ENCODE data around the gene REC114. TPM values are rescaled to one million over a fixed set of nuclear protein-coding genes. Genes with fewer than 3 reads are reported as not detected.
"Not testable (repeated sequence)": the region's sequence is repeated elsewhere in the genome, so short reads cannot be mapped to it uniquely, and the experiment has no call there.

The REC114 gene
- polyA plus RNA-seq, 3 donors, result not detected

DNA sequence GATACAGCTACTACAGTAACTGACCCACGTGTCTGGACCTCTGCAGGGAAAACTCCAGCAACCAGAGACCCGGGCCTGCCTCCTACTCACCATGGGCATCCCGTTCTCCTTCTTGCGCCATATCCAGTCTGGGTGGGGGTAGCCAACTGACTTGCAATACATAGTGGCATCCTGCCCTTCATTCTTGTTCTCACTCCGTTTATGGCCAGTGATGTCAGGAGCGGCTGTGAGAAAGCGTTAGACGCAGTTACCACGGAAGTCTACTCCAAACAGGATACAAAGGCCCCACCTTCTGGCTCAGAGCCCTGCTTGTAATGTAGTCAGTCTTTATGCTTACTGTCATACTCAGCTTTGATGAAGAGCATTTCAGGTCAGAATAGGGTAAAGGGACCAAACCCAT lies 130.6 kb downstream of the REC114 start:
- Mint-ChIP-seq H3K4me1 (no peaks in the 10 kb centered on the region), H3K27me3 (ENCODE audit: low read depth in 3 of 3) (peaks cover 0 to 2% (median 0%) of the 10 kb centered on the region in 3 donors), H3K4me3 (no peak overlapping the region), H3K36me3 (peaks cover 87 to 99% of the 10 kb centered on the region in 2 donors), H3K27ac (peak overlapping the region in 2 of 7 donors; percentile 11 to 61), H3K9me3 (no peaks in the 10 kb centered on the region)
- TF ChIP-seq, protein P1, sequence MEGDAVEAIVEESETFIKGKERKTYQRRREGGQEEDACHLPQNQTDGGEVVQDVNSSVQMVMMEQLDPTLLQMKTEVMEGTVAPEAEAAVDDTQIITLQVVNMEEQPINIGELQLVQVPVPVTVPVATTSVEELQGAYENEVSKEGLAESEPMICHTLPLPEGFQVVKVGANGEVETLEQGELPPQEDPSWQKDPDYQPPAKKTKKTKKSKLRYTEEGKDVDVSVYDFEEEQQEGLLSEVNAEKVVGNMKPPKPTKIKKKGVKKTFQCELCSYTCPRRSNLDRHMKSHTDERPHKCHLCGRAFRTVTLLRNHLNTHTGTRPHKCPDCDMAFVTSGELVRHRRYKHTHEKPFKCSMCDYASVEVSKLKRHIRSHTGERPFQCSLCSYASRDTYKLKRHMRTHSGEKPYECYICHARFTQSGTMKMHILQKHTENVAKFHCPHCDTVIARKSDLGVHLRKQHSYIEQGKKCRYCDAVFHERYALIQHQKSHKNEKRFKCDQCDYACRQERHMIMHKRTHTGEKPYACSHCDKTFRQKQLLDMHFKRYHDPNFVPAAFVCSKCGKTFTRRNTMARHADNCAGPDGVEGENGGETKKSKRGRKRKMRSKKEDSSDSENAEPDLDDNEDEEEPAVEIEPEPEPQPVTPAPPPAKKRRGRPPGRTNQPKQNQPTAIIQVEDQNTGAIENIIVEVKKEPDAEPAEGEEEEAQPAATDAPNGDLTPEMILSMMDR (IDR thresholded peaks at IDR 0.05), result no peak
- Histone ChIP-seq H3K4me1 (ENCODE audit: control insufficient read depth in 1 of 2, insufficient read depth in 2 of 2, low read length in 2 of 2) (no peaks in the 10 kb centered on the region), H3K4me3 (replicated peaks in 1 of 3; ENCODE audit: low read depth in 2 of 3, low read length in 3 of 3) (no peak overlapping the region), H3K79me2 (ENCODE audit: insufficient read depth, low read length) (no peaks in the 10 kb centered on the region), H3K4me2 (replicated peaks; ENCODE audit: extremely low read depth, low read length, poor library complexity, severe bottlenecking) (no peak overlapping the region), H2AFZ (ENCODE audit: insufficient read depth, low read depth, low read length, poor library complexity, severe bottlenecking) (no peak overlapping the region), H3K9me3 (replicated peaks in 1 of 2; ENCODE audit: control insufficient read depth in 1 of 2, insufficient read depth in 1 of 2, low read length in 2 of 2) (no peaks in the 10 kb centered on the region), H3K27me3 (ENCODE audit: control insufficient read depth in 2 of 2, insufficient read depth in 2 of 2, low read length in 2 of 2) (no peaks in the 10 kb centered on the region), H3K9ac (ENCODE audit: insufficient read depth, low read length, poor library complexity, severe bottlenecking) (no peak overlapping the region), H4K20me1 (ENCODE audit: insufficient read depth, low read length) (peaks cover 80% of the 10 kb centered on the region), H3K27ac (ENCODE audit: low read depth in 1 of 2, low read length in 2 of 2) (no peak overlapping the region), H3K36me3 (replicated peaks in 1 of 2; ENCODE audit: control insufficient read depth in 1 of 2, insufficient read depth in 2 of 2, low read length in 2 of 2) (peaks cover 88 to 100% of the 10 kb centered on the region in 2 donors)
- WGBS (ENCODE audit: insufficient coverage), result 86% methylated on average over 1 of the region's 9 CpGs
- DNase-seq, result no peak
- intact Hi-C loops (cut with micrococcal nuclease), result no loop called here

DNA sequence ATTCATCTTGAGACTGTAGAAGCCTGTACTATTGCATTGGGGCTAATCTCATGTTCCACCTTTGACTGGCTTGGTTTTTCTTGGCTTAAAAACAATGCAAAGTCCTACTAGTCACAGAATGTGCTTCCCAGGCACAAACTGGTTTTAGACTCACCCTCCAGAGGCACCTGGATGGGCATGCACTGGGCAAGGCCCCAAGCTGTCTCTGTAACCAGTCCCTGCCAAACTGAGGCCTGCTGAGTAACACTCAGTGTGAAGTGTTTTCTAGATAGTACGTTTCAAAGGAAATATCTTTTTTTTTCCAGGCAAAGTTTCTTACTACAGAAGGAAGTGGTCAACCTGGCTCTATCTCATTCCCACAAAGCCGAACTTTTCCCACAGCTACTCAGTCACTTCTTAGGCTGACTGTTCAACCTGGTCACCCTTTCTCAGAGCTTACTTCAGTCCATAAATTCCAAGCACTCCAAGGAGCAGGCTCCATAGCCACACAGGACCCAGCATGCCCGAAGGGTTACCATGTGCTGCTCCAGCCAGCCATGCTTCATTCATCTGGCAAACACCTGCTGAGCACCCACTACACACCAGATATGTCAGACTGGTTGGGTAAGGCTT lies 132.8 kb downstream of the REC114 start:
- peaks cover 0 to 2% (median 0%) of the 10 kb centered on the region in 3 donors for H3K27me3 Mint-ChIP-seq (ENCODE audit: low read depth in 3 of 3)
- Histone ChIP-seq H3K4me3 (replicated peaks in 1 of 3; ENCODE audit: low read depth in 2 of 3, low read length in 3 of 3) (no peak overlapping the region), H4K20me1 (ENCODE audit: insufficient read depth, low read length) (peaks cover 74% of the 10 kb centered on the region), H3K27ac (ENCODE audit: low read depth in 1 of 2, low read length in 2 of 2) (no peak overlapping the region), H3K4me1 (ENCODE audit: control insufficient read depth in 1 of 2, insufficient read depth in 2 of 2, low read length in 2 of 2) (no peaks in the 10 kb centered on the region), H3K9me3 (replicated peaks in 1 of 2; ENCODE audit: control insufficient read depth in 1 of 2, insufficient read depth in 1 of 2, low read length in 2 of 2) (no peaks in the 10 kb centered on the region), H3K36me3 (replicated peaks in 1 of 2; ENCODE audit: control insufficient read depth in 1 of 2, insufficient read depth in 2 of 2, low read length in 2 of 2) (peaks cover 79 to 94% of the 10 kb centered on the region in 2 donors), H2AFZ (ENCODE audit: insufficient read depth, low read depth, low read length, poor library complexity, severe bottlenecking) (no peak overlapping the region), H3K27me3 (ENCODE audit: control insufficient read depth in 2 of 2, insufficient read depth in 2 of 2, low read length in 2 of 2) (no peaks in the 10 kb centered on the region), H3K9ac (ENCODE audit: insufficient read depth, low read length, poor library complexity, severe bottlenecking) (no peak overlapping the region), H3K79me2 (ENCODE audit: insufficient read depth, low read length) (no peaks in the 10 kb centered on the region), H3K4me2 (replicated peaks; ENCODE audit: extremely low read depth, low read length, poor library complexity, severe bottlenecking) (no peak overlapping the region)
- TF ChIP-seq, protein P1 (IDR thresholded peaks at IDR 0.05), result no peak
- H3K36me3 Mint-ChIP-seq, result peaks cover 80 to 93% of the 10 kb centered on the region in 2 donors
- peak overlapping the region in 1 of 7 donors; percentile 32 for H3K27ac Mint-ChIP-seq
- 36% methylated on average over 1 of the region's 3 CpGs for WGBS (ENCODE audit: insufficient coverage)
- no peak for DNase-seq
- intact Hi-C loops (cut with micrococcal nuclease), result no loop called here
- no peaks in the 10 kb centered on the region for H3K9me3 Mint-ChIP-seq
- no peaks in the 10 kb centered on the region for H3K4me1 Mint-ChIP-seq
- H3K4me3 Mint-ChIP-seq, result no peak overlapping the region

DNA sequence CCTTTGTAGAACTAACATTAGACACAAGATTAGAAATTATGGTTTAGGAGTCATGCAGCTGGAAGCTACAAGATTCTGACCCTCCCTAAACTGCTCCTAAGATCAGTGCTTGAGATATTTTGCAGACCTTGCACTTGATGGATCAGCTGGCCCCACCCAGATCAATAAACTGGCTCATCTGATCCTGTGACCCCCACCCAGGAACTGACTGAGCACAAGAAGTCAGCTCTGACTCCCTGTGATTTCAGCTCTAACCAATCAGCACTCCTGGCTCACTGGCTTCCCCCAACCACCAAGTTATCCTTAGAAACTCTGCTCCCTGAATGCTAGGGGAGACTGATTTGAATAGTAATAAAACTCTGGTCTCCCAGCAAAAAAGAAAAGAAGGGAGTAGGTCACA lies 134.6 kb downstream of the REC114 start:
- H3K79me2 ChIP-seq (ENCODE audit: insufficient read depth, low read length); H2AFZ ChIP-seq (ENCODE audit: insufficient read depth, low read depth, low read length, poor library complexity, severe bottlenecking); H3K4me2 ChIP-seq (replicated peaks; ENCODE audit: extremely low read depth, low read length, poor library complexity, severe bottlenecking); H3K9ac ChIP-seq (ENCODE audit: insufficient read depth, low read length, poor library complexity, severe bottlenecking); H3K9me3 ChIP-seq (replicated peaks in 1 of 2; ENCODE audit: control insufficient read depth in 1 of 2, insufficient read depth in 1 of 2, low read length in 2 of 2); H3K4me3 Mint-ChIP-seq; H3K4me1 ChIP-seq (ENCODE audit: control insufficient read depth in 1 of 2, insufficient read depth in 2 of 2, low read length in 2 of 2); H3K4me3 ChIP-seq (replicated peaks in 1 of 3; ENCODE audit: low read depth in 2 of 3, low read length in 3 of 3); intact Hi-C loops (cut with micrococcal nuclease); H3K27ac ChIP-seq (ENCODE audit: low read depth in 1 of 2, low read length in 2 of 2); H3K27me3 ChIP-seq (ENCODE audit: control insufficient read depth in 2 of 2, insufficient read depth in 2 of 2, low read length in 2 of 2); H3K9me3 Mint-ChIP-seq; H3K4me1 Mint-ChIP-seq; DNase-seq; H3K27me3 Mint-ChIP-seq (ENCODE audit: low read depth in 3 of 3): not testable (repeated sequence)
- Mint-ChIP-seq H3K27ac (peak overlapping the region in 1 of 7 donors; percentile 7), H3K36me3 (peaks cover 80 to 92% of the 10 kb centered on the region in 2 donors)
- peaks cover 79 to 94% of the 10 kb centered on the region in 2 donors for H3K36me3 ChIP-seq (replicated peaks in 1 of 2; ENCODE audit: control insufficient read depth in 1 of 2, insufficient read depth in 2 of 2, low read length in 2 of 2)
- peaks cover 78% of the 10 kb centered on the region for H4K20me1 ChIP-seq (ENCODE audit: insufficient read depth, low read length)

All from CD14-positive monocyte (primary cell).